Activated CD4-positive, alpha-beta T cell treated with anti-CD3 and anti-CD28 coated beads, Interleukin-2, amount 50 U/mL, for 48 hours (primary cell): Measurements from ENCODE around the gene CDK3.

Source experiments
- DNase-seq, 2 experiments: peaks; one replicate each; pipeline ENCODE4 v3.0.0-alpha.2; 2020

The CDK3 gene

GRCh38 chr17:75994802-75995370 is 5.8 kb upstream of the CDK3 start:
- DNase-seq = no peak

DNA sequence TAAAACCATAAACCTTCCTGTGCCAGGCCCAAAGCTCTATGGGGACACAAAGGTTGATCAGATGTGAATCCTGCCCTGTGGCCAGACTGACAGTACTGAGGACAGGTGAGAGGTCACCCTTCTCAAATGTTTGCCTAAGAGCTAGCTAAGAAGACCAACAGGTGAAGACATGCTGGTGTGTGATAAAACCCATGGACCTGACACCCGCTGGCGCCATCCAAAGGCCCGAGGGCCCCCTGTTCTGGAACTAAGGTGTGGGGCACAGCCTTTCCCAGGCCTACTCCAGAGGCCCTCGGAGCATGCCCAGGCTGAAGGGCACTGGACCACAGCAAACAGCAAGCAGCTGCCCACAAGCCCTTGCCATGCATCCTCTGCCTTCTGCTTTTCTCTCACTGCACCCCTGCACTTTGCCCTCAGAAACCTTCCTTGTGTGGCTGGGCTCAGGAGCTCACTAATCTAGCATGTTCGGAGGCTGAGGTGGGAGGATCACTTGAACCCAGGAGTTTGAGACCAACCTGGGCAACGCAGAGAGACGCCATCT is 5.2 kb upstream of the CDK3 start:
- DNase-seq = no peak

- peak; percentile 62 to 69 for DNase-seq
Measured at GRCh38 chr17:75996665-75997590, 3.7 kb upstream of the CDK3 start.

GRCh38 chr17:75998327-75998795 is 2.3 kb upstream of the CDK3 start:
- no peak for DNase-seq

- DNase-seq = peak; percentile 74 to 80
Measured at GRCh38 chr17:76000016-76000754, 470 bp upstream of the CDK3 start.

GRCh38 chr17:76002100-76002499 is 1.4 kb downstream of the CDK3 start:
- no peak for DNase-seq

GRCh38 chr17:76003915-76004314 is 3.3 kb downstream of the CDK3 start:
- DNase-seq = no peak

GRCh38 chr17:76004750-76005262 is 4.2 kb downstream of the CDK3 start:
- no peak for DNase-seq

- DNase-seq = peak; percentile 89 to 92
Measured at GRCh38 chr17:76005263-76006149, 4.9 kb downstream of the CDK3 start.

DNA sequence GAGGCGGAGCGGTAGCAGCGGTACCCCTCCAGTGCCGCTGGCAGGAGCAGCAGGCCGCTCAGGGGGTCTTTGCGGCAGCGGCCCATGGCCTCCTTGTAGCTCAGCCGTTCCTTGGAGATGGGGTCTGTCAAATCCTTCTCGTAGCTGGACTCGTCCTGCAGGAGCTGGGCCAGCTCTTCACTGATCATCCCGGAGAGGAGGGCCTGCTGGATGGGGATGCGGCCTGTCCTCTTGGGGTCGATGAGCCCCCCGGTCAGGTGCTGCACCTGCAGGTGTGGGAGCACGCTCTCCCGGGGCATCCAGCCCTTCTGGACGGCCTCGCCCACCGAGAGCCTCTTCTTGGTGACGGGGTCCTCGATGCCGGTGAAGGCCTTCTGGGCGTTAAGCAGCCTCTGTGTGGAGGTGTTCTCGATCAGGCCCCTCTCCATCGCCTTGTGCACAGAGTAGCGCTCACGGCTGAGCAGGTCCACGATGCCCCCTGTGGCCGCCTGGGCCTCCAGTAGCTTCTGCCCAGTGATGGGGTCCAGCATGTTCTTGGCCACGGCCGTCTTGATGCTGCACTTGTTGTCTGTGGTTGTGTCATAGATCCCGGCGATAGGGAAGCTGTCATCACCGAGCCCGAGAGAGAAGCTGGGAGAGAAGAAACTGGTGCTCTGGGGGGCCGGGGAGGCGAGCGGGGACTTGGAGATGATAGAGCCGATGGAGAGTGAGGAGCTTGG is 6.6 kb downstream of the CDK3 start:
- DNase-seq = no peak

DNA sequence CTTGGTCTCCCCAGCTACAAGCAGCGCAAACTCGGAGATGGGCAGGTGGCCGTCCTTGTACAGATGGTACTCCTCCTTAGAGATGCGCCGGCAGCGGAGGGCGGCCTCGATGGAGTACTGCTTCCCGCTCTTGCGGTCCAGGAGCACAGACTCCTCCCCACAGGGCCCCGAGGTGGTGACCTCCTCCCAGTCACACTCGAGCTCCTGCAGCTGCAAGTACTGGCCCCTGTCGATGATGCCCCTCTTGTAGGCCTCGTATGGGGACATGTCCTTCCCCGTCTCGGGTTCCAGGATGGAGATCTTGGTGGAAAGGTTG is 7.2 kb downstream of the CDK3 start:
- no peak for DNase-seq

GRCh38 chr17:76008208-76008607 is 7.6 kb downstream of the CDK3 start:
- DNase-seq = no peak

GRCh38 chr17:76008630-76009425 is 8.2 kb downstream of the CDK3 start:
- no peak for DNase-seq

DNA sequence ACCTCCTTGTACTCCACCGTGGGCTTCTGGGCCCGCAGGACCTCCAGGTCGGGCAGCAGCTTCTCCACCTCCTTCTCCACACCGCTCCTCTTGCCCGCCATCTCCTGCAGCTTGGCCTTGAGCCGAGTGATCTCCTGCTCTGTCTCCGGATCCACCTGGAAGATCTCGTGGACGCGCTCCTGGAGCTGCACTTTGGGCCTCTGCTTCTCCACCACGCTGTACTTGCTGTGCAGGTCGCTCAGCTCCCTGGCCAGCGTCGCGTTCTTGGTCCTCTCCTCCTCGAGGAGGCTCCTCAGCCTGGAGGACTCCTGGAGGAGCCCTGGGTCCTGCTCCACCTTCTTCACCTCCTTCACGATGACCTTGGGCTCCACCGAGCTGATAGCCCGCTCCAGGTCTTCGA is 8.8 kb downstream of the CDK3 start:
- no peak for DNase-seq

GRCh38 chr17:76009969-76010661 is 9.5 kb downstream of the CDK3 start:
- no peak for DNase-seq

DNA sequence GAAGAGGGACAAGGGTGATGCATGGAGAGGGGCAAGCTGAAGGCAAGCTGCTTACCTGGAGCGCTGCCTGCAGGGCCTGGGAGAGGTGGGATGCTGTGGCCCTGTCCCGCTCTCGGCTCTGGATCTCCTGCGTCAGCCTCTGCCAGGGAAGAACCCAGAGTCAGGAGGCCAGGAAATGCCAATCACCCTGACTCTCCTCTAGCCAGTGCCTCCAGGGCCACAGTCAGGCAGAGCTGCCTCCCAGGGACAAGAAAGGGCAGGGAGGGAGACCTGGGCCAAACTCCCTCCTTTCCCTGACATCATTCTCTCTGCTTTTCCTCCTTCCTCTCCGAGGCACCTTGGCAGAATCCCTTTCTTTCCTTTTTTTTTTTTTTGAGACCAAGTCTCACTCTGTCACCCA is 11.3 kb downstream of the CDK3 start:
- no peak for DNase-seq

DNA sequence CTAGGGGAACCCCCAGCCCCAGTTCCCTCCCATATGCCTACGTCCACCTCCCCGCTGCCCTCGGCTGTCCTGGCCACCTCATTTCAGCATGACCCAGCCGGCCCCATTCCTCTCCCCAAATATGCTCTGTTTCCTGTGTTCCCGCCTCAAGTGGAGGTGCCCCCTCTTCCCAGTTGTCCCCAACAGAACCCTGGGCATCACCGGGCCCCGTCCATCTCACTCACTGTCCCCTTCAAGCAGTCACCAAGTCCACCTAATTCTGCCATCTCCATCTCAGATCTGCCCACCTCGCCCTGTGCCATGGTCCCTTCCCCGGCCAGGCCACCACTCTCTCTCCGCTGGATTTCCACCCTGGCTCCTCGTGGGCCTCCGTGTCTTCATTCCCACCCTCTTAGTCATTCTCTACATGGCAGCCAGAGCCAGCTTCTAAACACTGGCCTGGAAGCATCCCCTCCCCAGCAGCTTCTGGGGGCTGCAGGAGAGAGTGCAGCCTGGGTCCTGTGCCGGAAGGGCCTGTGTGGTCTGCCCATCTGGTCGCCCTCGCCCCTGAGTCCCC is 12.8 kb downstream of the CDK3 start:
- DNase-seq = no peak

DNA sequence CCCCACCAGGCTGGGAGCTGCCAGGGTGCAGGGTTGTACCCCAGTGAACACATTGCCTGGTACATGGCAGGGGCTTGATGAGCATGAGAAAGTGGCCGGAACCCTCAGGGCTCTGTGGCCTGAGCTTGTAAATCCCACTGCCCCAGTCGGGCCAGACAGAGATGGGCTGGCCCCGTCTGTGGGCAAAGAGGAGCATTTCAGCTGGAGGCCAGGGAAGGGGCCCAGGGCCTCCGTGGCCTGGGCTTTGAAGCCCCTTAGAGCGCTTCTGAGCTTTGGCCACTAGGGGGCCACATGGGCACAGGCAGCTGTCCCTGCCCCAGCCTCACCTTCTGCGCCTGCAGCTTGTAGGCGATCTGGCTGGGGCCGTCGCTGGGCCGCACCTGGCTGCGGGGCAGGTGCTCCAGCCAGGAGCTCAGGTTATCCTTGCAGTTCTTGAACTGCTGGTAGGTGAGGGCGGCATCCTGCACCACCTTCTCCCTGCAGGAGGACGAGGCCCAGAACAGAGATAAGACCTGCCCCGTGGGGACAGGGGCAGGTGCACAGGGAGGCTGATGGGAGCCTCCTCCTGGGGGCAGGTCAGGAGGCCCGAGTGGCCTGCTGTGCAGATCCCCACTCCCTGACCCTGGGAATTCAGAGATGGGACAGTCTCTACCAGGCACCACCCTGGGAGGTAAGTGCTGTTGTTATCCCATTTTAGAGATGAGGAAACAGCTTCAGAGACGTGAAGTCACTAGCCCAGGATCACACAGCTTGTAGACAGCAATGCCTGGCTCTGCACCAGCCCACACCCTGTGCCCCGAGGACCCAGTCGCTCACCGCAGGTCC is 13.7 kb downstream of the CDK3 start:
- DNase-seq = peak; percentile 79 to 82

GRCh38 chr17:76014925-76015261 is 14.2 kb downstream of the CDK3 start:
- no peak for DNase-seq
